ENCODE data around the gene CTNND2. TPM values are rescaled to one million over a fixed set of nuclear protein-coding genes. Genes with fewer than 3 reads are reported as not detected.
"Not testable (repeated sequence)": the region's sequence is repeated elsewhere in the genome, so short reads cannot be mapped to it uniquely, and the experiment has no call there.

CTNND2 gene
- polyA plus RNA-seq, 1 donor from 2014 or later: 67.0 TPM

DNA sequence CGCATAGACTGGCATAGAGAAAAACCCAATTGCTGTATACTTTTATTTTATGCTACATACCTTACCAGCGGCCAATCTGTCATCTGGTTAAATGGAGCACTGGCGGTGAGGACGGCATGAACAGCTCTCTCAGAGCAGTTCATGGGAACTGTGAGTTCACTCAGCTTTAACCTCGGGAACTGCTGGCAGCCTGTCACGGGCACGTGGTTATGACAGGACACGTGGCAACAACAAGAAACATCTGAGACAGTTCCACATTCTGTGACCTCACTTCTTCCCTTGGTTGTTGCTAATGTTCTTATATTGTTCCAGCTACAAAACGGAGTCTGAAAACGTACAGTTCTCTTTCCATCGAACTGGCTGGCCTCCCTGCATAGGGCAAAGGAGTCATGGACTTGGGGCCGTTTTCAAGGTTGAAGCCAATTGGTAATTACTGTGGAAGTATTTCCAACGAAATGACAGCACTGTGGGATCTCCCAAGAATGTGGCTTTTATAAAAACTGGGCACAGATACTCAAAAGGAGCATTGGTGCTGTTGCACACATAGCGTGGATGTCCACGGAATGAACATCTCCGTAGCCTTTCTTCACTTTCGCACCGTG is 896.9 kb downstream of the CTNND2 start:
- no peak overlapping the region for H3K9ac ChIP-seq (ENCODE audit: low read length)
- no peak overlapping the region for H3K27ac ChIP-seq (ENCODE audit: low read length)
- no peaks in the 10 kb centered on the region for H4K20me1 ChIP-seq (ENCODE audit: insufficient read depth)
- TF ChIP-seq MXI1 (conservative IDR thresholded peaks at IDR 0.05; ENCODE audit: poor library complexity, severe bottlenecking) (no peak), EP300 (conservative IDR thresholded peaks at IDR 0.05; ENCODE audit: poor library complexity, severe bottlenecking) (no peak), POLR2AphosphoS5 (IDR thresholded peaks at IDR 0.05) (no peak)
- TF ChIP-seq, protein P1, sequence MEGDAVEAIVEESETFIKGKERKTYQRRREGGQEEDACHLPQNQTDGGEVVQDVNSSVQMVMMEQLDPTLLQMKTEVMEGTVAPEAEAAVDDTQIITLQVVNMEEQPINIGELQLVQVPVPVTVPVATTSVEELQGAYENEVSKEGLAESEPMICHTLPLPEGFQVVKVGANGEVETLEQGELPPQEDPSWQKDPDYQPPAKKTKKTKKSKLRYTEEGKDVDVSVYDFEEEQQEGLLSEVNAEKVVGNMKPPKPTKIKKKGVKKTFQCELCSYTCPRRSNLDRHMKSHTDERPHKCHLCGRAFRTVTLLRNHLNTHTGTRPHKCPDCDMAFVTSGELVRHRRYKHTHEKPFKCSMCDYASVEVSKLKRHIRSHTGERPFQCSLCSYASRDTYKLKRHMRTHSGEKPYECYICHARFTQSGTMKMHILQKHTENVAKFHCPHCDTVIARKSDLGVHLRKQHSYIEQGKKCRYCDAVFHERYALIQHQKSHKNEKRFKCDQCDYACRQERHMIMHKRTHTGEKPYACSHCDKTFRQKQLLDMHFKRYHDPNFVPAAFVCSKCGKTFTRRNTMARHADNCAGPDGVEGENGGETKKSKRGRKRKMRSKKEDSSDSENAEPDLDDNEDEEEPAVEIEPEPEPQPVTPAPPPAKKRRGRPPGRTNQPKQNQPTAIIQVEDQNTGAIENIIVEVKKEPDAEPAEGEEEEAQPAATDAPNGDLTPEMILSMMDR (IDR thresholded peaks at IDR 0.05; ENCODE audit: poor library complexity, severe bottlenecking): no peak
- TF ChIP-seq, protein P2, sequence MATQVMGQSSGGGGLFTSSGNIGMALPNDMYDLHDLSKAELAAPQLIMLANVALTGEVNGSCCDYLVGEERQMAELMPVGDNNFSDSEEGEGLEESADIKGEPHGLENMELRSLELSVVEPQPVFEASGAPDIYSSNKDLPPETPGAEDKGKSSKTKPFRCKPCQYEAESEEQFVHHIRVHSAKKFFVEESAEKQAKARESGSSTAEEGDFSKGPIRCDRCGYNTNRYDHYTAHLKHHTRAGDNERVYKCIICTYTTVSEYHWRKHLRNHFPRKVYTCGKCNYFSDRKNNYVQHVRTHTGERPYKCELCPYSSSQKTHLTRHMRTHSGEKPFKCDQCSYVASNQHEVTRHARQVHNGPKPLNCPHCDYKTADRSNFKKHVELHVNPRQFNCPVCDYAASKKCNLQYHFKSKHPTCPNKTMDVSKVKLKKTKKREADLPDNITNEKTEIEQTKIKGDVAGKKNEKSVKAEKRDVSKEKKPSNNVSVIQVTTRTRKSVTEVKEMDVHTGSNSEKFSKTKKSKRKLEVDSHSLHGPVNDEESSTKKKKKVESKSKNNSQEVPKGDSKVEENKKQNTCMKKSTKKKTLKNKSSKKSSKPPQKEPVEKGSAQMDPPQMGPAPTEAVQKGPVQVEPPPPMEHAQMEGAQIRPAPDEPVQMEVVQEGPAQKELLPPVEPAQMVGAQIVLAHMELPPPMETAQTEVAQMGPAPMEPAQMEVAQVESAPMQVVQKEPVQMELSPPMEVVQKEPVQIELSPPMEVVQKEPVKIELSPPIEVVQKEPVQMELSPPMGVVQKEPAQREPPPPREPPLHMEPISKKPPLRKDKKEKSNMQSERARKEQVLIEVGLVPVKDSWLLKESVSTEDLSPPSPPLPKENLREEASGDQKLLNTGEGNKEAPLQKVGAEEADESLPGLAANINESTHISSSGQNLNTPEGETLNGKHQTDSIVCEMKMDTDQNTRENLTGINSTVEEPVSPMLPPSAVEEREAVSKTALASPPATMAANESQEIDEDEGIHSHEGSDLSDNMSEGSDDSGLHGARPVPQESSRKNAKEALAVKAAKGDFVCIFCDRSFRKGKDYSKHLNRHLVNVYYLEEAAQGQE (IDR thresholded peaks at IDR 0.05; ENCODE audit: borderline replicate concordance): no peak
- H3K9me2 ChIP-seq (ENCODE audit: insufficient read depth, low read length): no peaks in the 10 kb centered on the region
- H3K9me3 ChIP-seq (ENCODE audit: low read length): no peaks in the 10 kb centered on the region
- no peak overlapping the region for H3K4me2 ChIP-seq (ENCODE audit: low read length)
- no peak overlapping the region for H3K4me3 ChIP-seq (ENCODE audit: low read length)
- no peaks in the 10 kb centered on the region for H3K27me3 ChIP-seq (ENCODE audit: insufficient read depth, low read depth, low read length)
- H3K36me3 ChIP-seq (ENCODE audit: insufficient read depth, low read length): no peaks in the 10 kb centered on the region
- no peaks in the 10 kb centered on the region for H3K79me2 ChIP-seq (replicated peaks; ENCODE audit: insufficient read depth, low read length)
- H3F3A ChIP-seq (ENCODE audit: insufficient read depth, low read length, poor library complexity, severe bottlenecking): no peaks in the 10 kb centered on the region
- no peak overlapping the region for H2AFZ ChIP-seq (ENCODE audit: low read depth, low read length)

- H4K20me1 ChIP-seq (ENCODE audit: insufficient read depth); H3F3A ChIP-seq (ENCODE audit: insufficient read depth, low read length, poor library complexity, severe bottlenecking); H3K79me2 ChIP-seq (replicated peaks; ENCODE audit: insufficient read depth, low read length); H2AFZ ChIP-seq (ENCODE audit: low read depth, low read length); H3K27ac ChIP-seq (ENCODE audit: low read length); H3K9me2 ChIP-seq (ENCODE audit: insufficient read depth, low read length); H3K4me2 ChIP-seq (ENCODE audit: low read length); H3K9ac ChIP-seq (ENCODE audit: low read length); H3K27me3 ChIP-seq (ENCODE audit: insufficient read depth, low read depth, low read length); H3K4me3 ChIP-seq (ENCODE audit: low read length); H3K36me3 ChIP-seq (ENCODE audit: insufficient read depth, low read length); H3K9me3 ChIP-seq (ENCODE audit: low read length): not testable (repeated sequence)
These were observed 899.7 kb downstream of the CTNND2 start for GRCh38 chr5:11004523-11004922.

- no peak overlapping the region for H3K27ac ChIP-seq (ENCODE audit: low read length)
- no peak overlapping the region for H3K4me2 ChIP-seq (ENCODE audit: low read length)
- H3K79me2 ChIP-seq (replicated peaks; ENCODE audit: insufficient read depth, low read length): no peaks in the 10 kb centered on the region
- H2AFZ ChIP-seq (ENCODE audit: low read depth, low read length): no peak overlapping the region
- no peak overlapping the region for H3K4me3 ChIP-seq (ENCODE audit: low read length)
- no peak overlapping the region for H3K9ac ChIP-seq (ENCODE audit: low read length)
- no peaks in the 10 kb centered on the region for H4K20me1 ChIP-seq (ENCODE audit: insufficient read depth)
- no peaks in the 10 kb centered on the region for H3K9me3 ChIP-seq (ENCODE audit: low read length)
- no peaks in the 10 kb centered on the region for H3K9me2 ChIP-seq (ENCODE audit: insufficient read depth, low read length)
- H3K27me3 ChIP-seq (ENCODE audit: insufficient read depth, low read depth, low read length): no peaks in the 10 kb centered on the region
- H3K36me3 ChIP-seq (ENCODE audit: insufficient read depth, low read length): no peaks in the 10 kb centered on the region
- TF ChIP-seq RAD21 (conservative IDR thresholded peaks at IDR 0.05) (no peak), EP300 (conservative IDR thresholded peaks at IDR 0.05; ENCODE audit: poor library complexity, severe bottlenecking) (no peak), TAF1 (IDR thresholded peaks at IDR 0.05; ENCODE audit: low read depth) (no peak), MXI1 (conservative IDR thresholded peaks at IDR 0.05; ENCODE audit: poor library complexity, severe bottlenecking) (no peak), POLR2AphosphoS5 (IDR thresholded peaks at IDR 0.05) (no peak), EZH2 (IDR thresholded peaks at IDR 0.05; ENCODE audit: borderline replicate concordance, insufficient read depth, low read length, poor library complexity, severe bottlenecking) (no peak), SMC3 (conservative IDR thresholded peaks at IDR 0.05; ENCODE audit: poor library complexity) (no peak)
- TF ChIP-seq, protein P1 (IDR thresholded peaks at IDR 0.05; ENCODE audit: poor library complexity, severe bottlenecking): no peak
- TF ChIP-seq, protein P2 (IDR thresholded peaks at IDR 0.05; ENCODE audit: borderline replicate concordance): no peak
- H3F3A ChIP-seq (ENCODE audit: insufficient read depth, low read length, poor library complexity, severe bottlenecking): no peaks in the 10 kb centered on the region
These were observed 903.5 kb downstream of the CTNND2 start for GRCh38 chr5:11000515-11001353.
